ENCODE data around the gene IRF3.

IRF3 gene

GRCh38 chr19:49669516-49669915, 3.9 kb upstream of the IRF3 start:
- DNase-seq (ENCODE audit: low spot score) (no peak), ATAC-seq (ENCODE audit: low read depth) (no peak)
- Histone ChIP-seq H3K36me3 (ENCODE audit: low read depth) (peaks cover 11% of the 10 kb centered on the region), H3K27ac (ENCODE audit: poor library complexity, severe bottlenecking) (no peak overlapping the region), H3K9me3 (ENCODE audit: severe bottlenecking) (no peaks in the 10 kb centered on the region), H3K4me1 (ENCODE audit: insufficient read depth, poor library complexity, severe bottlenecking) (no peaks in the 10 kb centered on the region), H3K27me3 (ENCODE audit: insufficient read depth, poor library complexity, severe bottlenecking) (no peaks in the 10 kb centered on the region), H3K4me3 (ENCODE audit: severe bottlenecking) (no peak overlapping the region)
- no peak for TF ChIP-seq CTCF (IDR thresholded peaks at IDR 0.05; ENCODE audit: poor library complexity, severe bottlenecking)

GRCh38 chr19:49667473-49667872, 1.8 kb upstream of the IRF3 start:
- H3K4me1 ChIP-seq (ENCODE audit: insufficient read depth, poor library complexity, severe bottlenecking), result no peaks in the 10 kb centered on the region
- peak overlapping the region; percentile 83 for H3K27ac ChIP-seq (ENCODE audit: poor library complexity, severe bottlenecking)
- no peak for TF ChIP-seq CTCF (IDR thresholded peaks at IDR 0.05; ENCODE audit: poor library complexity, severe bottlenecking)
- H3K9me3 ChIP-seq (ENCODE audit: severe bottlenecking), result no peaks in the 10 kb centered on the region
- H3K36me3 ChIP-seq (ENCODE audit: low read depth), result peaks cover 15% of the 10 kb centered on the region
- DNase-seq (ENCODE audit: low spot score) (no peak), ATAC-seq (ENCODE audit: low read depth) (no peak)
- no peak overlapping the region for H3K4me3 ChIP-seq (ENCODE audit: severe bottlenecking)
- no peaks in the 10 kb centered on the region for H3K27me3 ChIP-seq (ENCODE audit: insufficient read depth, poor library complexity, severe bottlenecking)

DNA sequence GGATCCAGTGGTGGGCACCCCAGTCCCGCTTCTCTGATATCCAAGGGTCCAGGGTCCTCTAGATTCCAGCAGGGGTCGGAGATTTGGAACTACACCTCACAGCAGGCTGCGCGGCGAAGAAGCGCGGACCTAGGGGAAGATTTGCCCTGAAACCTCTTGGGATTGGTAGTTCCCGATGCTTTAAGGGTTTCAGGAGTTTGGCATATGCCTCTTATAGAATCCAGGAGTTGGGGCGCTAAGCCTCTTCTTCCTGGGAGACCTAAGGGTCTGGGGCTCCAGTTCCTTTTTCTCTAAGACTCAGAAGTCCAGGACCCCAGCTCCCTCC, 425 bp upstream of the IRF3 start:
- peaks cover 29% of the 10 kb centered on the region for H3K36me3 ChIP-seq (ENCODE audit: low read depth)
- peak overlapping the region; percentile 83 for H3K27ac ChIP-seq (ENCODE audit: poor library complexity, severe bottlenecking)
- H3K27me3 ChIP-seq (ENCODE audit: insufficient read depth, poor library complexity, severe bottlenecking), result no peaks in the 10 kb centered on the region
- peak; percentile 6 for TF ChIP-seq CTCF (IDR thresholded peaks at IDR 0.05; ENCODE audit: poor library complexity, severe bottlenecking)
- ATAC-seq (ENCODE audit: low read depth) (peak; percentile 6; the same call in 2 of the 3 replicates), DNase-seq (ENCODE audit: low spot score) (no peak)
- peak overlapping the region; percentile 62 for H3K4me3 ChIP-seq (ENCODE audit: severe bottlenecking)
- H3K4me1 ChIP-seq (ENCODE audit: insufficient read depth, poor library complexity, severe bottlenecking), result no peaks in the 10 kb centered on the region
- H3K9me3 ChIP-seq (ENCODE audit: severe bottlenecking), result no peaks in the 10 kb centered on the region

DNA sequence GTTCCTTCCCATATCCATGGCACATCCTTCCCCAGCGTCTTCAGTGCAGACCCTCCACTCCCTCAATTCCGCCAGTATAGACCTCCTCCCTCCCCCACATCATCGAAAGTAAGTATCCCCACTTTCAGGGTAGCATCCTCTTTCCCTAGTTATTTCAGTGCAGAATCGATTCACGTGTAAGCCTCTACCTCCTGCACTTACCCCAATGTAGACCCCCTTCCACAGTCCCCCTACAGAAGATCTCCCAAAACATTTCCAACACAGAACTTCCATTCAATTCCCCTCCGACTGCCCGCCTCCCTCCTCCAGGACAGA, 664 bp downstream of the IRF3 start:
- Histone ChIP-seq H3K4me3 (ENCODE audit: severe bottlenecking) (peak overlapping the region; percentile 62), H3K36me3 (ENCODE audit: low read depth) (peaks cover 32% of the 10 kb centered on the region), H3K9me3 (ENCODE audit: severe bottlenecking) (no peaks in the 10 kb centered on the region), H3K4me1 (ENCODE audit: insufficient read depth, poor library complexity, severe bottlenecking) (no peaks in the 10 kb centered on the region), H3K27ac (ENCODE audit: poor library complexity, severe bottlenecking) (peak overlapping the region; percentile 83), H3K27me3 (ENCODE audit: insufficient read depth, poor library complexity, severe bottlenecking) (no peaks in the 10 kb centered on the region)
- TF ChIP-seq CTCF (IDR thresholded peaks at IDR 0.05; ENCODE audit: poor library complexity, severe bottlenecking), result no peak
- DNase-seq (ENCODE audit: low spot score) (no peak), ATAC-seq (ENCODE audit: low read depth) (no peak; the same call in 2 of the 3 replicates)

DNA sequence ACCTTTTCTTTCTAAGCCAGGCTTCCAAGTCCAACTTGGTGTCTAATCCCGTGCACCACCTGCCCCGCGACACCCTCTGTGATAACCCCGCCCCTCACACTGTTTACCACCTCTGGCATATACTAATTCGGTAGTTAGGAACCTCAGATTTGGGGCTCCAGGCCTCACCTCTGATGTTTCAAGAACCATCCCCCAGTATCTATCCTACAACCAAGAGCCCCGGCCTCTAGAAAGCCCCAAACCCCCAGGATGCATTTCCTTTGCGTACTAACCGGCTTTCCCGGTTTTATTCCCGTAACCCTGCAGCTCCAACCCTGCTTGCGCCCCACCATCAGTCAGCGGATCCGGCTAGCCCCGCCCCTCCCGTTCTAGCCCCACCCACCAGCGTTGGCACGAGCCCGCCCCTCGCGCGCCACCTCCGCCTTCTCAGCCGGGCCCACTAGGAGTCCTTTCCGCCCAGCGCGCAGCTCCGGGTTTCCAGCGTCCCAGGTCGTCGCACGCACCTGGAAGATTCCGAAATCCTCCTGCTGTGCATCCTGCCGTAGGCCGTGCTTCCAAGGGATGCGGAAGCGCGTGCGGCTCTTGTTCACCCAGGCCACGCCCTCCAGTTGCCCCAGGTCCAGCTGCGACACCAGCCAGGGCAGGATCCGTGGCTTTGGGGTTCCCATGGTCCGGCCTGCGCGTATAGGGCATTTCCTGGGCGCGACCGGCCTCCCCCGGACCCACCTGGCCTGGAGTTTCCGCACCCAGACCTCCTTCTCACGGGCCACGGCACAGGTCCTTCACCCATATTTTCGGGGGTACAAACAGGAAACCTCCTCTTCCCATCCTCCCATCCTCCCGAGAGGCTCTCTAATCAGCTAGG, 1.3 kb downstream of the IRF3 start:
- no peak for TF ChIP-seq CTCF (IDR thresholded peaks at IDR 0.05; ENCODE audit: poor library complexity, severe bottlenecking)
- Histone ChIP-seq H3K36me3 (ENCODE audit: low read depth) (peaks cover 32% of the 10 kb centered on the region), H3K4me3 (ENCODE audit: severe bottlenecking) (peak overlapping the region; percentile 62), H3K9me3 (ENCODE audit: severe bottlenecking) (no peaks in the 10 kb centered on the region), H3K27me3 (ENCODE audit: insufficient read depth, poor library complexity, severe bottlenecking) (no peaks in the 10 kb centered on the region), H3K4me1 (ENCODE audit: insufficient read depth, poor library complexity, severe bottlenecking) (no peaks in the 10 kb centered on the region), H3K27ac (ENCODE audit: poor library complexity, severe bottlenecking) (peak overlapping the region; percentile 83)
- ATAC-seq (ENCODE audit: low read depth), result peak; percentile 79
- peak; percentile 97 for DNase-seq (ENCODE audit: low spot score)
